UCSD-AML1 (cell line): ENCODE results near the gene PDZRN4.
"Not testable (repeated sequence)": the region's sequence is repeated elsewhere in the genome, so short reads cannot be mapped to it uniquely, and the experiment has no call there.

Experiments
- DNase-seq: peaks from one replicate; lab custom pipeline; 2025; ENCODE audit not compliant: unreplicated experiment; lab: John Stamatoyannopoulos, UW

The PDZRN4 gene

DNA sequence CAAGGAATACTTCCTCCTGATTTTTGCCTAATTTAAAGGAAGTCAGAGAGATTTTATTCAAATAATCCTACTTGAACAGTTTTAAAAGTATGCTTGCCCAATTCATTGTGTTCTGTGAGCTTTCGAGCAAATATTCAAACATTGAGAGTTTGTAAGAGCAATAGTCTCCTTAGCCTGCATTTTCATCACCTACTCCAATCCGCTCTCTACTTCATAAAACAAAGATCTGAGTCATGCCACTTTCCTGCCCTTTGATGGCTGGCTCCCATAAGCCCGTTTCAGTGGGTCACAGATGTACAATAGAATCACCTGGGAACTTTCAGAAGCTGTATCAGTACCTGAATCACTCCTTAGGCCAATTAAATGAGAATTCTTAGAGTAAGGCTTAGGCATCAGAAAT, 319.2 kb downstream of the PDZRN4 start:
- no peak for DNase-seq

DNA sequence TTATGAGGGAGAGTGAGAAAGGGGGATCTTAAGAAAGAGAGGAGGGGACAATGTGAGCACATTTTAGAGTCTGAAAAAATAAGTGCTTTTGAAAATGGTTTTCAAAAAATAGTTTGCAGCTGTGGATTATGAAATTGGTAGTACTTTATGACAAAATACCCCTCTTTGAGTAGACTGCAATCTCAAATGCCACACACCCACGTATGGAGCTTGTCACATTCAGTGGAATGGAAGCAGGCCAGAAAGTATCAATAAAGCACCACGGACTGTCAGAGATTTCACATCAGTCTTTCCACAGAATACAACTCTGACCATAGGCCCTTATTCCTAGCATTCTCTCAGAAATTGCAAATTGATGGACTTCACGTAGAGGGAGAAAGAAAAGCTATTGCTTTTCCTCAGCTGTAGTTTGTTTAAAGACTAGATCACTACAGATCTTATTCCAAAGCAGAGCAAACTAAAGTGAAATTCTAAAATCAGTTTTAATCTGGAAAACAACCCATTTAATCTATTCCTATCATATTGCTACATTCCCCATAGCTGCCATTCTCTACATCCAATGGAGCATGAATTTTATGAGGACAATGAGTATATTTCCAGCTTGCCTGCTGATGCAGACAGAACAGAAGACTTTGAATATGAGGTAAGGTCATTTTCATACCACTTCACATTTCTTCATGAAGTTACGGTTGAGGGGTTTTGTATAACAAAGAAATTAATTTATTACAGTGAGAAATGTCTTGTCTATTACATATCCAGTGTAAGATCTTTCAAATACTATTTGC, 321.3 kb downstream of the PDZRN4 start:
- no peak for DNase-seq

DNA sequence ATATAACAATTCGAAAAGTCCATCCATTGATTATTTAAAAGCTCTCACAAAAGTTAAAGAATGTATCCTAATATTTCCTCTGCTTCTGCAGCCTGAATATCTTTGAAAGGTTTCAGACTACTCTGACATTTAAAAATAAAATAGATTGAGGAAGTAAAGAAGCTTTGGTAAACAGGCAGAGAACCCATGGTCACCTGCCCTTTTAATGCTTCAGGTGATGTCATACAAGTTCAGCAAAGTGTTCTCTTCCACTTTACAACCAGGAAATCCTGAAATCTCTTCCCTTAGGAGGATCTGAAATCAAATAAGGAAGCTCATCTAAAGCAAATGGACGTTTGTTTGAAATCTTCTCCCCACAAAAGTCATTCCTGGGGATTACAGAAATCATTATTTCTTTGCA, 322.4 kb downstream of the PDZRN4 start:
- no peak for DNase-seq

- DNase-seq, result no peak
Measured at GRCh38 chr12:41511247-41511646, 323.1 kb downstream of the PDZRN4 start.

GRCh38 chr12:41512497-41512896, 324.4 kb downstream of the PDZRN4 start:
- DNase-seq, result no peak

DNA sequence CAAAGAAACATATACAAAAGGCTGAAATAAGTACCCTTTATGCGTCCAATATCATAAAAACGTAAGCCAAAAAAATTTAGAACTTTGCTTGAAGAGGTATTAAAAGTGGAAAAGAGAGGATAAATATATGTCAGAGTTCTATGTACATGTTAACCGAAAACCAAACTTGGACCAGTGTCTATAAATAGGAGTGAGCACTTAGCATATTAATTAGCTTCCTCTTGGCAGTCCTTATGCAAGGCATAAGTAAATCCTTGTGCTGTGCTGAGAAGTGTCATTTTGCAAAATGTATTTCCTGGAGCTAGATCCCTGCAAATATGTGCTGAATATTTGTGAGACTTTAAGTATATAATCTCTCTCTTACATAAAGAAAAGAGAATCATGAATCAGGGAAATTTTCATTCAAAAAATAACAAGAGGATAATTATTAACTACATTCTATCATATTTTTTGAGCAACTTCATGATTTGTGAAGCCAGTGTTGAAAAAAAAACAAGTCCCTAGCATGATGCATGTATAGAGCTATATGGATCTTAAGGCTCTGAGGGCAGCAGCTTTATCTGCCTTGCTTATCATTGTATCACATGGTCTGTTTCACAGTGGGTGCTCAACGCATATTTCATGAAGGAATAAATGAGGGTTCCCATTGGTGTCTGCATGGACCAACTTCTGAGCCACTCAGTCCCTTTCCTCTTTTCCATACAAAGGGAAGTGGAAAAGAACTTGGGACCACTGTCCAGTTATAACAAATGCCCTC, 326.1 kb downstream of the PDZRN4 start:
- DNase-seq, result no peak

- no peak for DNase-seq
Measured at GRCh38 chr12:41514907-41515306, 326.8 kb downstream of the PDZRN4 start.

GRCh38 chr12:41515953-41516352, 327.8 kb downstream of the PDZRN4 start:
- DNase-seq, result no peak

GRCh38 chr12:41520869-41521268, 332.7 kb downstream of the PDZRN4 start:
- DNase-seq, result no peak

GRCh38 chr12:41521872-41522379, 333.8 kb downstream of the PDZRN4 start:
- no peak for DNase-seq

- no peak for DNase-seq
Measured at GRCh38 chr12:41527062-41527461, 338.9 kb downstream of the PDZRN4 start.

DNA sequence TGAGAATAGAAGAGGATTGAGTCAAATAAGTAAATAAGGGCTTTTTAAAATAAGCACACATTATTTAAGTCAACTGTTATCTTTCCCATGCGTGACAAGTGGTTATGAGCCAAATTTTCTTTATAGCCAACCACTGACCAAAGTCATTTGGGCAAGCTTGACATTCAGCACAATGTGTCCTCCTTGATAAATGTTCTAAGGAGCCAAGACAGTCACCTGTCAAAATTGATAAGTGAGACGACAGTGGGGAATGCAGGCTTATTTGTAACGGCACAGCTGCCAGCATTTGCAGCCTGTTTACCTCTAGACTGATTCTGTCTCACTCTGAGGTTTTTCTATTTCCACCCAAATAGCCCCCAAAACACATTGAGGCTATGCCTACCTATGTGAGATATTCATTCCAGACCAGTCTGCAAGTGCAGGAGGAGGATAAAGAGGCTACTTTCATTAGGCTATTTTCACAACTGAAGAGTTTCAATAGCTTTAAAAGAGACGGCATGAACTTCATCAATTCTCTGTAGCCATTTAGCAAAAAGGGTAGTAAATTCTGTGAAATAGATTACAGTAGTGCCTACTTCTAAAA, 339.5 kb downstream of the PDZRN4 start:
- DNase-seq, result no peak

GRCh38 chr12:41528874-41529273, 340.8 kb downstream of the PDZRN4 start:
- DNase-seq, result no peak

GRCh38 chr12:41530441-41530840, 342.3 kb downstream of the PDZRN4 start:
- DNase-seq, result no peak

GRCh38 chr12:41531147-41531829, 343.2 kb downstream of the PDZRN4 start:
- DNase-seq, result no peak

DNA sequence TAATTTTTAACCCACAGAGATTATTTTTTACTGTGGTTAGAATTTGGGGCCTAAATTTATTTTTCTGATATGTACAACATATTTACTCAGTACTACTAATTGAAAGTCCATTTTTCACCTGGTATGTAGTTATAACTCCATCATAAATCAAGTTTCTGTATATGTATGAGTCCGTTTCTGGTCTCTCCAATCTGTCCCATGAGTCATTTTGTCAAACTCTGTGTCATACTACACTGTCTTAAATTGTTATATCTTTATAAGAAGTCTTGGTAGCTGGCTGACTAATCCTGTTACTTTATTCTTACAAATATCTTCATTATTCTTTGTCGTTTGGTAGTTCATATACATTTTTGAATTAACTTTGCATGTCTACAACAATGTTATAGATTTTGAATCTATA, 344.0 kb downstream of the PDZRN4 start:
- DNase-seq, result no peak

- DNase-seq, result no peak
Measured at GRCh38 chr12:41536813-41537490, 348.8 kb downstream of the PDZRN4 start.

GRCh38 chr12:41537522-41537921, 349.4 kb downstream of the PDZRN4 start:
- DNase-seq, result no peak

DNA sequence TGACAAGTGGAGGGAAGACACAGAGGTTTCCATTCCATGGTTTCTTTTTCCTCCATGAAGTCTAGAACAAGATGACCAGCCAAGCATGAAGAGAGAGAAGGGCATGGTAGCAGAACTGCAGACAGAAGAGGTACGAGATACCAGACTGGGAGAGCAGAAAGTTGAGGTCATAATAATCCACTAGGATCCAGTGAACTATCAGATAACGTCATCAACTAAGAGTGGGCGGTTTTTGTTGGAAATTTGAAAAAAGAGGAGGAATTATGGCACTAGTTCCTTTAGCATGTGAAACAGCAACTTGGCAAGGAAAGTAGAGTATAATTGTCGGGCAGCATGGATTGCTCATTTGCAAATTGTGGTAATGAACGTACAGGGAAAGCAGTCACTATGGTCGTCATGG, 357.6 kb downstream of the PDZRN4 start:
- no peak for DNase-seq

GRCh38 chr12:41547071-41547470, 359.0 kb downstream of the PDZRN4 start:
- not testable (repeated sequence) for DNase-seq

- DNase-seq, result no peak
Measured at GRCh38 chr12:41548926-41549325, 360.8 kb downstream of the PDZRN4 start.
